ENCODE data around the gene MYLK4.

MYLK4 gene

DNA sequence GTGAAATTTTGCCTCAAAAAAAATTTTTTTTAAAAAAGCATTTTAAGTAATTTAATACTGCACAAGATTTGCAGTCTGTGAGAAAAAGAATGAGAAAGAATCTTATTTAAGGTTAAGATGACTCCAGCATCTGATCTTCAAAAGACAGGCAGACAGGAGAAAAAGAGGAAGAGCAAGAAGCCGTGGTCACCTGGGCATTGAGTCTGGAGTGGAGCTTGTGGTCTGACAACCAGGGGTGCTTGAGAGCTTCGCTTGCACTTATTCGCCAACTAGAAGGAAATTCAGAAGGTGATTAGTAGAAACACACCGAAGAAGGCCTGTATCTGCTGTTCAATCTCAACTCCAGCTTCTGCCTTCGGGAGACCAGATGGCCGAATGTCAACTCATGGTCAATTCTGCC, 75.9 kb downstream of the MYLK4 start:
- intact Hi-C loops (cut with DNase I; ENCODE audit: low total_unique reads), result no loop called here
- no peak for TF ChIP-seq CTCF (IDR thresholded peaks at IDR 0.05)
- Histone ChIP-seq H3K27ac (no peak overlapping the region), H3K27me3 (no peaks in the 10 kb centered on the region), H3K4me3 (no peak overlapping the region), H3K9me3 (no peaks in the 10 kb centered on the region), H3K4me1 (no peaks in the 10 kb centered on the region), H3K36me3 (no peaks in the 10 kb centered on the region)
- no peak for DNase-seq

GRCh38 chr6:2669067-2669700, 81.5 kb downstream of the MYLK4 start:
- intact Hi-C loops (cut with DNase I; ENCODE audit: low total_unique reads), result no loop called here

GRCh38 chr6:2667617-2668016, 83.1 kb downstream of the MYLK4 start:
- no peaks in the 10 kb centered on the region for H3K36me3 ChIP-seq
- H3K9me3 ChIP-seq, result no peaks in the 10 kb centered on the region
- peaks cover 0 to 13% (median 10%) of the 10 kb centered on the region in 4 donors for H3K4me1 ChIP-seq
- no peak overlapping the region for H3K4me3 ChIP-seq
- DNase-seq, result no peak
- no peak overlapping the region for H3K27ac ChIP-seq
- intact Hi-C loops (cut with DNase I; ENCODE audit: low total_unique reads), result no loop called here
- TF ChIP-seq CTCF (IDR thresholded peaks at IDR 0.05), result no peak
- H3K27me3 ChIP-seq, result no peaks in the 10 kb centered on the region

More at GRCh38 chr6:2669067-2669700, 81.5 kb downstream of the MYLK4 start:
- Histone ChIP-seq H3K27ac (no peak overlapping the region), H3K4me3 (no peak overlapping the region), H3K4me1 (peaks cover 0 to 13% (median 10%) of the 10 kb centered on the region in 4 donors), H3K27me3 (no peaks in the 10 kb centered on the region), H3K36me3 (no peaks in the 10 kb centered on the region), H3K9me3 (no peaks in the 10 kb centered on the region)
- DNase-seq, result no peak
- TF ChIP-seq CTCF (IDR thresholded peaks at IDR 0.05), result no peak

GRCh38 chr6:2666906-2667575, 83.7 kb downstream of the MYLK4 start:
- no peaks in the 10 kb centered on the region for H3K27me3 ChIP-seq
- TF ChIP-seq CTCF (IDR thresholded peaks at IDR 0.05), result no peak
- H3K9me3 ChIP-seq, result no peaks in the 10 kb centered on the region
- intact Hi-C loops (cut with DNase I; ENCODE audit: low total_unique reads), result no loop called here
- DNase-seq, result no peak
- H3K36me3 ChIP-seq, result no peaks in the 10 kb centered on the region
- H3K27ac ChIP-seq, result no peak overlapping the region
- H3K4me1 ChIP-seq, result peaks cover 0 to 13% (median 10%) of the 10 kb centered on the region in 4 donors
- H3K4me3 ChIP-seq, result no peak overlapping the region

DNA sequence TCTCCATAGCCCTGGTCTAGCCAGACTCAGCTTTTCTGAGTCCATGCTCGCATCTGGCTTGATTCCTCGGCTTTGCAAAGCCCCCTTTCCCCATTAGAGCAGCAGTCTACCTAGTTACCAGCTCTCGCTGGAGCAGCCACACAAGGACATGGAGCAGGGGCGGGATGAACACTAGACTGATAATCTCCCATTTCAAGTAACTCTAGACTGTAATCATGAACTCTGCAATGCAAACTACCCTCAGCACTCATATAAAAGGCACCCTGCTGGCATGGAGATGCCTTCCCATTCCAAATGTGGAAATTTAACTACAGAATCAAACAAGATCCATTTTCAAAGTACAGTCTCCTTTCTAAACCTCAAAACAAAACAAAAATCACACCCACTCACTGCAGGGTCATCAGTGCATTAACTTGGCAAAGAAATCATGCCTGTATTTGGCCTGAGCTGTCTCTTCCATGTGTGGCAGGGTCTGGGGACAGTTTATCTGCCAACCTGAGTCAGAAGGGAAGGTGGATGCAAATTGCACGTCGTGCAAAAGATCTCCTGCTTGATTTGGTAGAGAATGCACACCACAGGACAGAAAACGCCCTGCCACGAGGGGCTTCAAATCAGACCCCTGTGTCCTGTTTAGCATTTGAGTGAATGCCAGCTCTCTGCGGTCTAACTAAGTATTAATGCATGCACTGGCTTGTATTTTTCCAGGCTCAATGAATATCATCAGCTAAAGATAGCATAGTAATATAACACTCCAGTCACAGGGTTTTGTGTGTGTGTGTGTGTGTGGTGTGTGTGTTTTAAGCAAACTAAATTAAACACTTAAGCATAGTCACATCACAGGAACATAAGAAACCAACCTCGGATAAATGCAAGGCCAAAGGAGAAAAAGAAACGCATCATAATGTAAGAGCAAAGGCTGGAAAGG, 85.3 kb downstream of the MYLK4 start:
- no peak for DNase-seq
- no peak for TF ChIP-seq CTCF (IDR thresholded peaks at IDR 0.05)
- peaks cover 0 to 13% (median 10%) of the 10 kb centered on the region in 4 donors for H3K4me1 ChIP-seq
- no peak overlapping the region for H3K27ac ChIP-seq
- no peaks in the 10 kb centered on the region for H3K27me3 ChIP-seq
- no peaks in the 10 kb centered on the region for H3K36me3 ChIP-seq
- intact Hi-C loops (cut with DNase I; ENCODE audit: low total_unique reads), result no loop called here
- H3K9me3 ChIP-seq, result no peaks in the 10 kb centered on the region
- H3K4me3 ChIP-seq, result no peak overlapping the region
